ENCODE results near the gene SLC2A14.

- TF ChIP-seq CTCF (IDR thresholded peaks at IDR 0.05) (no peak), POLR2AphosphoS5 (IDR thresholded peaks at IDR 0.05) (no peak)
Measured at GRCh38 chr12:7892186-7892980, 19.7 kb upstream of the SLC2A14 start.

Measured in transverse colon (tissue), 4 donors.